ENCODE results near the gene WWTR1. TPM values are rescaled to one million over a fixed set of nuclear protein-coding genes. Genes with fewer than 3 reads are reported as not detected.

Gene WWTR1
- total RNA-seq, 1 donor from 2014 or later: 282 TPM

- intact Hi-C loops (cut with DNase I): no loop called here
- TF ChIP-seq, protein P1, sequence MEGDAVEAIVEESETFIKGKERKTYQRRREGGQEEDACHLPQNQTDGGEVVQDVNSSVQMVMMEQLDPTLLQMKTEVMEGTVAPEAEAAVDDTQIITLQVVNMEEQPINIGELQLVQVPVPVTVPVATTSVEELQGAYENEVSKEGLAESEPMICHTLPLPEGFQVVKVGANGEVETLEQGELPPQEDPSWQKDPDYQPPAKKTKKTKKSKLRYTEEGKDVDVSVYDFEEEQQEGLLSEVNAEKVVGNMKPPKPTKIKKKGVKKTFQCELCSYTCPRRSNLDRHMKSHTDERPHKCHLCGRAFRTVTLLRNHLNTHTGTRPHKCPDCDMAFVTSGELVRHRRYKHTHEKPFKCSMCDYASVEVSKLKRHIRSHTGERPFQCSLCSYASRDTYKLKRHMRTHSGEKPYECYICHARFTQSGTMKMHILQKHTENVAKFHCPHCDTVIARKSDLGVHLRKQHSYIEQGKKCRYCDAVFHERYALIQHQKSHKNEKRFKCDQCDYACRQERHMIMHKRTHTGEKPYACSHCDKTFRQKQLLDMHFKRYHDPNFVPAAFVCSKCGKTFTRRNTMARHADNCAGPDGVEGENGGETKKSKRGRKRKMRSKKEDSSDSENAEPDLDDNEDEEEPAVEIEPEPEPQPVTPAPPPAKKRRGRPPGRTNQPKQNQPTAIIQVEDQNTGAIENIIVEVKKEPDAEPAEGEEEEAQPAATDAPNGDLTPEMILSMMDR (IDR thresholded peaks at IDR 0.05): no peak
Observed at GRCh38 chr3:149590691-149591441, 67.0 kb downstream of the WWTR1 start.

DNA sequence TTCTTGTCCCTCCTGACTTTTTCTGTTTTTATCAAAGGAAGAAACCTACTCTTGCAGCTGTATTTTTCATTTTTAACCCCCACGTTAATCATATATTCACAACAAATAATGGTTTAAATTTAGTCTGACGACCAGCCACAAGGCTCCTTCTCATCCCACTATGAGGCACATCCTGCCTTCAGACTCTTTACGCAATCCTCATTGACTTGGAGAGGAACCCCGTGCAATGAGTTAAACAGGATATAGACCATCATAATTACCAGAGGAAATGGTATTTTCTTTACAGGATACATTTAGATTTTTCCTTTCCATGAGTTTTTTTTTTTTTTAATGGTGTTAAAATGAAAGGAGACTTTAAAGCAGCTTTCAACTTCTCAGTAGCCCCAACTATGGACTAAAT, 68.5 kb downstream of the WWTR1 start:
- no peaks in the 10 kb centered on the region for H3K9me3 ChIP-seq
- H3K36me3 ChIP-seq: no peaks in the 10 kb centered on the region
- no peak for DNase-seq (ENCODE audit: low spot score in 2 of 2)
- peaks cover 8 to 53% of the 10 kb centered on the region in 2 donors for H3K4me1 ChIP-seq
- intact Hi-C loops (cut with DNase I): no loop called here
- no peak overlapping the region for H3K4me3 ChIP-seq
- no peaks in the 10 kb centered on the region for H3K27me3 ChIP-seq
- H3K27ac ChIP-seq: peak overlapping the region; percentile 27 to 57
- TF ChIP-seq, protein P1 (IDR thresholded peaks at IDR 0.05): no peak

More at GRCh38 chr3:149590691-149591441, 67.0 kb downstream of the WWTR1 start:
- Histone ChIP-seq H3K27me3 (no peaks in the 10 kb centered on the region), H3K4me3 (no peak overlapping the region), H3K36me3 (no peaks in the 10 kb centered on the region), H3K4me1 (peaks cover 10 to 62% of the 10 kb centered on the region in 2 donors), H3K9me3 (no peaks in the 10 kb centered on the region), H3K27ac (peak overlapping the region; percentile 6 to 57)
- no peak for DNase-seq (ENCODE audit: low spot score in 2 of 2)

DNA sequence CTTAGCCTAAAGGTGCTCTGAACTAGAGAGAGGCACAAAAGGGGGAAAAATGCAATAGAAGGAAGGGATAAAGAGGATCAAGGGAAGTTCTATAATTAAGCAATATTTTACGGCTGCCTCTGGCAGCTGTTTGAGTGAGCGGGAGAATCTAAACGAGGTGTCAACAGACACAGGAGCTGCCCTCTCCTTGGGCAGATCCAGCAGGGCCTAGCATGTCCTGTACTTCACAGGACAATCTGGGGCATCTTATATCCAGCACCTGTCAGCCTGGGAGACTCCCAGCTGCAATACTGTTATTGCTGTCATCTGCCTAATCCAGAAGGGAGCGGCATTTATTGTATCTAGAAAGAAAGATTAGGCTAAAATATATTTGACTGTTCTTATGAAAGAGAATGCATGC, 68.9 kb downstream of the WWTR1 start:
- H3K4me1 ChIP-seq: peaks cover 8 to 52% of the 10 kb centered on the region in 2 donors
- DNase-seq (ENCODE audit: low spot score in 2 of 2): no peak
- H3K27ac ChIP-seq: peak overlapping the region; percentile 27 to 57
- no peaks in the 10 kb centered on the region for H3K36me3 ChIP-seq
- no peak overlapping the region for H3K4me3 ChIP-seq
- intact Hi-C loops (cut with DNase I): no loop called here
- H3K9me3 ChIP-seq: no peaks in the 10 kb centered on the region
- no peaks in the 10 kb centered on the region for H3K27me3 ChIP-seq
- TF ChIP-seq, protein P1 (IDR thresholded peaks at IDR 0.05): no peak

DNA sequence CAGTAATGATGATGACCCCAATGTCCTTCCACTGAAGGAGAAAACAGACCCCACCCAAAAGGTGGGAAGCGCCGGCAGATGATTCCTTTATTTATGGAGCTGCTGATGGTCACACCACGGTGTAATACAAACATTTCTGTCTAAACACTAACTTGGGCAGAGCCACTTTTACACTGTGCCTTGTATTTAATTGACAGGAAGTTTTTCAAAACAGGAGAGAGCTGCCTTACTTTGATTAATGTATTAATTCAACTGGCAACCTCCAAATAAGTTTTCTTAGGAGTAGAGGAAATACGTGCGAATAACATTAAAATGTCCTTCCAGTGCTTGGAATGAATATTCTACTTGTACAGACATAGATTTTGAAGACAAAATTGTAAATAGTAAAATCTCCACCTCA, 70.4 kb downstream of the WWTR1 start:
- Histone ChIP-seq H3K9me3 (no peaks in the 10 kb centered on the region), H3K27me3 (no peaks in the 10 kb centered on the region), H3K36me3 (no peaks in the 10 kb centered on the region), H3K27ac (peak overlapping the region; percentile 8 to 47), H3K4me3 (no peak overlapping the region), H3K4me1 (peaks cover 3 to 48% of the 10 kb centered on the region in 2 donors)
- TF ChIP-seq, protein P1 (IDR thresholded peaks at IDR 0.05): no peak
- intact Hi-C loops (cut with DNase I): no loop called here
- no peak for DNase-seq (ENCODE audit: low spot score in 2 of 2)

GRCh38 chr3:149586871-149587270, 71.0 kb downstream of the WWTR1 start:
- no peaks in the 10 kb centered on the region for H3K9me3 ChIP-seq
- H3K27ac ChIP-seq: peak overlapping the region; percentile 8 to 47
- H3K4me3 ChIP-seq: no peak overlapping the region
- intact Hi-C loops (cut with DNase I): no loop called here
- DNase-seq (ENCODE audit: low spot score in 2 of 2): no peak
- H3K4me1 ChIP-seq: peaks cover 3 to 48% of the 10 kb centered on the region in 2 donors
- TF ChIP-seq, protein P1 (IDR thresholded peaks at IDR 0.05): no peak
- no peaks in the 10 kb centered on the region for H3K27me3 ChIP-seq
- H3K36me3 ChIP-seq: no peaks in the 10 kb centered on the region

Data from ascending aorta (tissue), 2 donors.